HEK293 (cell line): ENCODE measurements around the gene KRT20.

Source experiments
- CTCF ChIA-PET: fragments of 350-600 bp; formaldehyde crosslinking; extraction: SDS; loops from one replicate; lab custom pipeline; 2021; ENCODE audit warnings: antibody characterized with exemption; lab: Yijun Ruan, JAX
- POLR2A ChIA-PET: fragments of 300-600 bp; formaldehyde crosslinking; extraction: SDS; loops from one replicate; lab custom pipeline; 2020; ENCODE audit warnings: antibody characterized with exemption, inconsistent platforms; lab: Yijun Ruan, JAX
- H3K27ac ChIP-seq: fragments of 200-500 bp; sonication (Bioruptor generic); 2 replicates; pipeline ENCODE4 v1.5.1; 2014; ENCODE audit warnings: low read depth, low read length, control low read depth, inconsistent platforms; ENCODE audit errors: extremely low read depth
- H3K36me3 ChIP-seq, 2 experiments: fragments of 200-500 bp in 1 of 2; sonication (Bioruptor generic) in 1 of 2; 1 replicate in 1 of 2; 2 replicates in 1 of 2; pipeline ENCODE4 v1.5.1; 2014 to 2017; ENCODE audit warnings: inconsistent platforms in 2 of 2, low read length in 2 of 2; ENCODE audit not compliant: control insufficient read depth in 2 of 2, insufficient read depth in 1 of 2
- H3K4me1 ChIP-seq: fragments of 200-500 bp; sonication (Bioruptor generic); 2 replicates; pipeline ENCODE4 v1.5.1; 2014; ENCODE audit warnings: mild to moderate bottlenecking, low read length, inconsistent platforms; ENCODE audit not compliant: control insufficient read depth, insufficient read depth
- H3K4me3 ChIP-seq: 2 replicates; pipeline ENCODE4 v1.5.1; 2011; ENCODE audit warnings: low read depth, mild to moderate bottlenecking, control low read depth, low read length, moderate library complexity
- H3K9me3 ChIP-seq: fragments of 200-500 bp; sonication (Bioruptor generic); 2 replicates; pipeline ENCODE4 v1.5.1; 2014; ENCODE audit warnings: low read depth, low read length, inconsistent platforms; ENCODE audit not compliant: control insufficient read depth, insufficient read depth
- MZF1 ChIP-seq: fragments of 450-650 bp; formaldehyde crosslinking; IDR thresholded peaks from 2 replicates; pipeline ENCODE4 v1.5.1; 2017; ENCODE audit warnings: missing biosample characterization, missing genetic modification characterization, borderline replicate concordance
- SALL2 ChIP-seq: fragments of 450-650 bp; formaldehyde crosslinking; IDR thresholded peaks from 2 replicates; pipeline ENCODE4 v1.5.0; 2017; ENCODE audit warnings: missing biosample characterization, mild to moderate bottlenecking, missing genetic modification characterization, borderline replicate concordance
- SP7 ChIP-seq: fragments of 450-650 bp; formaldehyde crosslinking; IDR thresholded peaks from 2 replicates; pipeline ENCODE4 v1.5.1; 2016; ENCODE audit warnings: missing biosample characterization, missing genetic modification characterization
- ZBTB17 ChIP-seq: fragments of 450-650 bp; formaldehyde crosslinking; IDR thresholded peaks from 2 replicates; pipeline ENCODE4 v1.5.1; 2016; ENCODE audit warnings: missing biosample characterization, missing genetic modification characterization
- ZFP69B ChIP-seq: fragments of 450-650 bp; formaldehyde crosslinking; IDR thresholded peaks from 2 replicates; pipeline ENCODE4 v1.5.1; 2016; ENCODE audit warnings: missing biosample characterization, missing genetic modification characterization
- ZNF266 ChIP-seq: fragments of 450-650 bp; formaldehyde crosslinking; IDR thresholded peaks from 2 replicates; pipeline ENCODE4 v1.5.1; 2016; ENCODE audit warnings: missing biosample characterization, missing genetic modification characterization, low read depth
- ZNF292 ChIP-seq: fragments of 450-650 bp; formaldehyde crosslinking; IDR thresholded peaks from 2 replicates; pipeline ENCODE4 v1.5.1; 2016; ENCODE audit warnings: low read depth, missing biosample characterization, missing genetic modification characterization, borderline replicate concordance
- ZNF518A ChIP-seq: fragments of 450-650 bp; formaldehyde crosslinking; conservative IDR thresholded peaks from 2 replicates; pipeline ENCODE4 v1.5.1; 2016; ENCODE audit warnings: low read depth, missing biosample characterization, missing genetic modification characterization
- ZNF664 ChIP-seq: fragments of 450-650 bp; formaldehyde crosslinking; IDR thresholded peaks from 2 replicates; pipeline ENCODE4 v1.5.1; 2016; ENCODE audit warnings: missing biosample characterization, missing genetic modification characterization
- ZNF677 ChIP-seq: fragments of 450-650 bp; IDR thresholded peaks from 2 replicates; pipeline ENCODE4 v1.5.0; 2018; ENCODE audit warnings: missing biosample characterization, mild to moderate bottlenecking, missing genetic modification characterization, moderate library complexity
- ZNF747 ChIP-seq: fragments of 450-650 bp; formaldehyde crosslinking; IDR thresholded peaks from 2 replicates; pipeline ENCODE4 v1.5.1; 2016; ENCODE audit warnings: missing biosample characterization, missing genetic modification characterization
- TF ChIP-seq, protein P1 (sequence below): fragments of 450-650 bp; formaldehyde crosslinking; IDR thresholded peaks from 2 replicates; pipeline ENCODE4 v1.5.1; 2016; ENCODE audit warnings: missing biosample characterization, missing genetic modification characterization, borderline replicate concordance
- TF ChIP-seq, protein P2 (sequence below): fragments of 450-650 bp; formaldehyde crosslinking; IDR thresholded peaks from 2 replicates; pipeline ENCODE4 v1.5.1; 2016; ENCODE audit warnings: missing biosample characterization, missing genetic modification characterization
- TF ChIP-seq, protein P3 (sequence below): fragments of 450-650 bp; formaldehyde crosslinking; IDR thresholded peaks from 2 replicates; pipeline ENCODE4 v1.5.1; 2017; ENCODE audit warnings: missing biosample characterization, missing genetic modification characterization

KRT20 gene

GRCh38 chr17:40833882-40834281, 51.2 kb downstream of the KRT20 start (continued):
- TF ChIP-seq, protein P1, sequence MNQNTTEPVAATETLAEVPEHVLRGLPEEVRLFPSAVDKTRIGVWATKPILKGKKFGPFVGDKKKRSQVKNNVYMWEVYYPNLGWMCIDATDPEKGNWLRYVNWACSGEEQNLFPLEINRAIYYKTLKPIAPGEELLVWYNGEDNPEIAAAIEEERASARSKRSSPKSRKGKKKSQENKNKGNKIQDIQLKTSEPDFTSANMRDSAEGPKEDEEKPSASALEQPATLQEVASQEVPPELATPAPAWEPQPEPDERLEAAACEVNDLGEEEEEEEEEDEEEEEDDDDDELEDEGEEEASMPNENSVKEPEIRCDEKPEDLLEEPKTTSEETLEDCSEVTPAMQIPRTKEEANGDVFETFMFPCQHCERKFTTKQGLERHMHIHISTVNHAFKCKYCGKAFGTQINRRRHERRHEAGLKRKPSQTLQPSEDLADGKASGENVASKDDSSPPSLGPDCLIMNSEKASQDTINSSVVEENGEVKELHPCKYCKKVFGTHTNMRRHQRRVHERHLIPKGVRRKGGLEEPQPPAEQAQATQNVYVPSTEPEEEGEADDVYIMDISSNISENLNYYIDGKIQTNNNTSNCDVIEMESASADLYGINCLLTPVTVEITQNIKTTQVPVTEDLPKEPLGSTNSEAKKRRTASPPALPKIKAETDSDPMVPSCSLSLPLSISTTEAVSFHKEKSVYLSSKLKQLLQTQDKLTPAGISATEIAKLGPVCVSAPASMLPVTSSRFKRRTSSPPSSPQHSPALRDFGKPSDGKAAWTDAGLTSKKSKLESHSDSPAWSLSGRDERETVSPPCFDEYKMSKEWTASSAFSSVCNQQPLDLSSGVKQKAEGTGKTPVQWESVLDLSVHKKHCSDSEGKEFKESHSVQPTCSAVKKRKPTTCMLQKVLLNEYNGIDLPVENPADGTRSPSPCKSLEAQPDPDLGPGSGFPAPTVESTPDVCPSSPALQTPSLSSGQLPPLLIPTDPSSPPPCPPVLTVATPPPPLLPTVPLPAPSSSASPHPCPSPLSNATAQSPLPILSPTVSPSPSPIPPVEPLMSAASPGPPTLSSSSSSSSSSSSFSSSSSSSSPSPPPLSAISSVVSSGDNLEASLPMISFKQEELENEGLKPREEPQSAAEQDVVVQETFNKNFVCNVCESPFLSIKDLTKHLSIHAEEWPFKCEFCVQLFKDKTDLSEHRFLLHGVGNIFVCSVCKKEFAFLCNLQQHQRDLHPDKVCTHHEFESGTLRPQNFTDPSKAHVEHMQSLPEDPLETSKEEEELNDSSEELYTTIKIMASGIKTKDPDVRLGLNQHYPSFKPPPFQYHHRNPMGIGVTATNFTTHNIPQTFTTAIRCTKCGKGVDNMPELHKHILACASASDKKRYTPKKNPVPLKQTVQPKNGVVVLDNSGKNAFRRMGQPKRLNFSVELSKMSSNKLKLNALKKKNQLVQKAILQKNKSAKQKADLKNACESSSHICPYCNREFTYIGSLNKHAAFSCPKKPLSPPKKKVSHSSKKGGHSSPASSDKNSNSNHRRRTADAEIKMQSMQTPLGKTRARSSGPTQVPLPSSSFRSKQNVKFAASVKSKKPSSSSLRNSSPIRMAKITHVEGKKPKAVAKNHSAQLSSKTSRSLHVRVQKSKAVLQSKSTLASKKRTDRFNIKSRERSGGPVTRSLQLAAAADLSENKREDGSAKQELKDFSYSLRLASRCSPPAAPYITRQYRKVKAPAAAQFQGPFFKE (tag by site-specific recombination), result no peak
- TF ChIP-seq ZNF747 (tag by site-specific recombination) (no peak), ZBTB17 (tag by site-specific recombination) (no peak), ZNF518A (no peak), ZFP69B (tag by site-specific recombination) (no peak), SALL2 (tag by site-specific recombination) (no peak), MZF1 (tag by site-specific recombination) (no peak), ZNF266 (tag by site-specific recombination) (no peak)
- TF ChIP-seq, protein P2, sequence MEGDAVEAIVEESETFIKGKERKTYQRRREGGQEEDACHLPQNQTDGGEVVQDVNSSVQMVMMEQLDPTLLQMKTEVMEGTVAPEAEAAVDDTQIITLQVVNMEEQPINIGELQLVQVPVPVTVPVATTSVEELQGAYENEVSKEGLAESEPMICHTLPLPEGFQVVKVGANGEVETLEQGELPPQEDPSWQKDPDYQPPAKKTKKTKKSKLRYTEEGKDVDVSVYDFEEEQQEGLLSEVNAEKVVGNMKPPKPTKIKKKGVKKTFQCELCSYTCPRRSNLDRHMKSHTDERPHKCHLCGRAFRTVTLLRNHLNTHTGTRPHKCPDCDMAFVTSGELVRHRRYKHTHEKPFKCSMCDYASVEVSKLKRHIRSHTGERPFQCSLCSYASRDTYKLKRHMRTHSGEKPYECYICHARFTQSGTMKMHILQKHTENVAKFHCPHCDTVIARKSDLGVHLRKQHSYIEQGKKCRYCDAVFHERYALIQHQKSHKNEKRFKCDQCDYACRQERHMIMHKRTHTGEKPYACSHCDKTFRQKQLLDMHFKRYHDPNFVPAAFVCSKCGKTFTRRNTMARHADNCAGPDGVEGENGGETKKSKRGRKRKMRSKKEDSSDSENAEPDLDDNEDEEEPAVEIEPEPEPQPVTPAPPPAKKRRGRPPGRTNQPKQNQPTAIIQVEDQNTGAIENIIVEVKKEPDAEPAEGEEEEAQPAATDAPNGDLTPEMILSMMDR (tag by site-specific recombination), result no peak
- TF ChIP-seq, protein P3, sequence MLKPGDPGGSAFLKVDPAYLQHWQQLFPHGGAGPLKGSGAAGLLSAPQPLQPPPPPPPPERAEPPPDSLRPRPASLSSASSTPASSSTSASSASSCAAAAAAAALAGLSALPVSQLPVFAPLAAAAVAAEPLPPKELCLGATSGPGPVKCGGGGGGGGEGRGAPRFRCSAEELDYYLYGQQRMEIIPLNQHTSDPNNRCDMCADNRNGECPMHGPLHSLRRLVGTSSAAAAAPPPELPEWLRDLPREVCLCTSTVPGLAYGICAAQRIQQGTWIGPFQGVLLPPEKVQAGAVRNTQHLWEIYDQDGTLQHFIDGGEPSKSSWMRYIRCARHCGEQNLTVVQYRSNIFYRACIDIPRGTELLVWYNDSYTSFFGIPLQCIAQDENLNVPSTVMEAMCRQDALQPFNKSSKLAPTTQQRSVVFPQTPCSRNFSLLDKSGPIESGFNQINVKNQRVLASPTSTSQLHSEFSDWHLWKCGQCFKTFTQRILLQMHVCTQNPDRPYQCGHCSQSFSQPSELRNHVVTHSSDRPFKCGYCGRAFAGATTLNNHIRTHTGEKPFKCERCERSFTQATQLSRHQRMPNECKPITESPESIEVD (tag by site-specific recombination), result no peak
- TF ChIP-seq, all 188 proteins: peak for 0

GRCh38 chr17:40832840-40833239, 52.2 kb downstream of the KRT20 start:
- H3K4me1 ChIP-seq, result peaks cover 7% of the 10 kb centered on the region; the same call in 1 of the 2 replicates
- no peak overlapping the region for H3K27ac ChIP-seq
- peaks cover 0 to 24% of the 10 kb centered on the region in 2 experiments for H3K36me3 ChIP-seq
- H3K4me3 ChIP-seq, result no peak overlapping the region
- no peaks in the 10 kb centered on the region for H3K9me3 ChIP-seq
- CTCF ChIA-PET, result interaction anchor here (0.7 to 1.0 kb wide), 6 partner anchors 24 to 830 kb away, joined by 3 to 4 read pairs (median 4); no protein-coding TSS in a partner anchor
- POLR2A ChIA-PET, result interaction anchor here (1.6 kb wide), 1 partner anchor 14 kb away, joined by 4 read pairs; no protein-coding TSS in a partner anchor
- TF ChIP-seq ZNF292 (tag by site-specific recombination) (no peak), ZNF677 (tag by site-specific recombination) (no peak), SP7 (tag by site-specific recombination) (no peak), ZNF664 (tag by site-specific recombination) (no peak), ZNF518A (no peak)
